HL-60 (cell line): Measurements from ENCODE around the gene TUBB3.

Experiments
- CTCF ChIP-seq: IDR thresholded peaks from one replicate; pipeline ENCODE4 v1.5.1; 2011; ENCODE audit warnings: low read length, control low read depth, inconsistent platforms; ENCODE audit not compliant: insufficient read depth
- POLR2AphosphoS5 ChIP-seq: IDR thresholded peaks from 2 replicates; pipeline ENCODE4 v1.6.1; 2012; ENCODE audit warnings: low read depth
- REST ChIP-seq: IDR thresholded peaks from 2 replicates; pipeline ENCODE4 v1.6.1; 2012; ENCODE audit warnings: low read depth; ENCODE audit not compliant: insufficient replicate concordance

GRCh38 chr16:89945654-89946053 is 22.5 kb downstream of the TUBB3 start:
- TF ChIP-seq CTCF (no peak), REST (no peak), POLR2AphosphoS5 (no peak)
